Suprapubic skin (tissue), 3 donors: ENCODE measurements around the gene UBAC1.

Experiments
- CTCF ChIP-seq, 2 donors: fragments of 200-600 bp in 1 of 2; fragments of 450-650 bp in 1 of 2; sonication (generic) in 1 of 2; IDR thresholded peaks; one replicate each; pipeline ENCODE4 v1.5.1; 2016 to 2019; ENCODE audit warnings: antibody characterized with exemption in 2 of 2, mild to moderate bottlenecking in 1 of 2, moderate library complexity in 1 of 2
- POLR2A ChIP-seq, 2 donors: fragments of 450-650 bp; IDR thresholded peaks; one replicate each; pipeline ENCODE4 v1.6.1; 2017; ENCODE audit warnings: antibody characterized with exemption in 2 of 2, mild to moderate bottlenecking in 2 of 2, moderate library complexity in 2 of 2

- TF ChIP-seq CTCF (IDR thresholded peaks at IDR 0.05) (no peak), POLR2A (IDR thresholded peaks at IDR 0.05) (no peak)
Observed at GRCh38 chr9:135976531-135976930, 15.4 kb upstream of the UBAC1 start.
